Sigmoid colon (tissue), 7 donors: ENCODE results near the gene ERGIC1. TPM values are rescaled to one million over a fixed set of nuclear protein-coding genes. Genes with fewer than 3 reads are reported as not detected.

Experiments
- DNase-seq: peaks from one replicate; pipeline ENCODE4 v3.0.0-alpha.2; 2019
- H3K27ac ChIP-seq, 4 donors: fragments of 200-600 bp; sonication (generic); one replicate each; pipeline ENCODE4 v1.5.1; 2016 to 2019; ENCODE audit warnings: mild to moderate bottlenecking in 1 of 4
- H3K27me3 ChIP-seq, 3 donors: fragments of 200-600 bp; sonication (generic); one replicate each; pipeline ENCODE4 v1.5.1; 2019; ENCODE audit warnings: mild to moderate bottlenecking in 1 of 3
- H3K36me3 ChIP-seq, 4 donors: fragments of 200-600 bp; sonication (generic); one replicate each; pipeline ENCODE4 v1.5.1; 2016 to 2019
- H3K4me1 ChIP-seq, 4 donors: fragments of 200-600 bp; sonication (generic); one replicate each; pipeline ENCODE4 v1.5.1; 2017 to 2019
- H3K4me3 ChIP-seq, 4 donors: fragments of 200-600 bp; sonication (generic); one replicate each; pipeline ENCODE4 v1.5.1; 2017 to 2019; ENCODE audit warnings: mild to moderate bottlenecking in 2 of 4, moderate library complexity in 1 of 4
- H3K9me3 ChIP-seq, 4 donors: fragments of 200-600 bp in 3 of 4; sonication (generic) in 3 of 4; one replicate each; pipeline versions ENCODE4 v1.5.1 to v1.6.1; 2013 to 2019
- EP300 ChIP-seq, 4 donors: sonication (generic); formaldehyde crosslinking; IDR thresholded peaks; one replicate each; pipeline ENCODE4 v1.6.1; 2017; ENCODE audit warnings: antibody characterized with exemption in 4 of 4
- POLR2A ChIP-seq, 2 donors: fragments of 450-650 bp; IDR thresholded peaks; one replicate each; pipeline ENCODE4 v1.6.1; 2016; ENCODE audit warnings: antibody characterized with exemption in 2 of 2, mild to moderate bottlenecking in 2 of 2, moderate library complexity in 2 of 2
- POLR2AphosphoS5 ChIP-seq, 4 donors: sonication (generic); formaldehyde crosslinking; IDR thresholded peaks; one replicate each; pipeline ENCODE4 v1.6.1; 2017; ENCODE audit warnings: antibody characterized with exemption in 4 of 4
- WGBS, 2 donors: extraction: QIAGEN DNeasy Blood & Tissue Kit; methylation state at CpG; one replicate each; pipeline ENCODE4 v1.1.7; 2013; 5-methylcytosine and 5-hydroxymethylcytosine counted together
- intact Hi-C: fragments of 100-400 bp; cut with DNase I; formaldehyde crosslinking; loops from one replicate; pipeline ENCODE4 v1.15.1; 2023
- polyA plus RNA-seq, 3 donors: library from polyadenylated mRNA; stranded (reverse); fragments of 200-250 nt; gene quantifications; one replicate each; pipeline ENCODE4 v1.2.3, GENCODE V29; 2013
- total RNA-seq, 4 donors: library from RNA; depleted of rRNA; stranded (reverse); fragments of >200 nt; gene quantifications; one replicate each; pipeline ENCODE4 v1.1.0, GENCODE V29; 2016
- TF ChIP-seq, protein P1 (sequence below), 4 experiments: fragments of 450-650 bp in 3 of 4; fragments of 200-600 bp in 1 of 4; IDR thresholded peaks; one replicate each; pipeline ENCODE4 v1.5.1; 2016 to 2019; ENCODE audit warnings: antibody characterized with exemption in 4 of 4, mild to moderate bottlenecking in 3 of 4, moderate library complexity in 2 of 4
- donor health status: healthy with polysubstance abuse.
- donor health status: Bipolar disorder and iron deficiency.
- donor health status: healthy.

Gene ERGIC1
- total and polyA plus RNA-seq, 7 donors, result 80.6 to 160 (median 117) TPM

- TF ChIP-seq EP300 (IDR thresholded peaks at IDR 0.05), result no peak
- no peak for TF ChIP-seq POLR2A (IDR thresholded peaks at IDR 0.05)
- no peak for TF ChIP-seq POLR2AphosphoS5 (IDR thresholded peaks at IDR 0.05)
- TF ChIP-seq, protein P1, sequence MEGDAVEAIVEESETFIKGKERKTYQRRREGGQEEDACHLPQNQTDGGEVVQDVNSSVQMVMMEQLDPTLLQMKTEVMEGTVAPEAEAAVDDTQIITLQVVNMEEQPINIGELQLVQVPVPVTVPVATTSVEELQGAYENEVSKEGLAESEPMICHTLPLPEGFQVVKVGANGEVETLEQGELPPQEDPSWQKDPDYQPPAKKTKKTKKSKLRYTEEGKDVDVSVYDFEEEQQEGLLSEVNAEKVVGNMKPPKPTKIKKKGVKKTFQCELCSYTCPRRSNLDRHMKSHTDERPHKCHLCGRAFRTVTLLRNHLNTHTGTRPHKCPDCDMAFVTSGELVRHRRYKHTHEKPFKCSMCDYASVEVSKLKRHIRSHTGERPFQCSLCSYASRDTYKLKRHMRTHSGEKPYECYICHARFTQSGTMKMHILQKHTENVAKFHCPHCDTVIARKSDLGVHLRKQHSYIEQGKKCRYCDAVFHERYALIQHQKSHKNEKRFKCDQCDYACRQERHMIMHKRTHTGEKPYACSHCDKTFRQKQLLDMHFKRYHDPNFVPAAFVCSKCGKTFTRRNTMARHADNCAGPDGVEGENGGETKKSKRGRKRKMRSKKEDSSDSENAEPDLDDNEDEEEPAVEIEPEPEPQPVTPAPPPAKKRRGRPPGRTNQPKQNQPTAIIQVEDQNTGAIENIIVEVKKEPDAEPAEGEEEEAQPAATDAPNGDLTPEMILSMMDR (IDR thresholded peaks at IDR 0.05), result no peak
- H3K4me1 ChIP-seq, result peaks cover 0 to 46% (median 40%) of the 10 kb centered on the region in 4 donors
- H3K4me3 ChIP-seq, result peak overlapping the region in 2 of 4 donors; percentile 95 to 96
- peak overlapping the region; percentile 86 to 96 (median 92) for H3K27ac ChIP-seq
- H3K27me3 ChIP-seq, result no peaks in the 10 kb centered on the region
- no peak for DNase-seq
- H3K36me3 ChIP-seq, result no peaks in the 10 kb centered on the region
- 40 to 60% methylated on average over 6 of the region's 6 CpGs for WGBS, 2 donors
- intact Hi-C loops, result no loop called here
- no peaks in the 10 kb centered on the region for H3K9me3 ChIP-seq
These were observed 722 bp upstream of the ERGIC1 start for GRCh38 chr5:172833372-172833685.

DNA sequence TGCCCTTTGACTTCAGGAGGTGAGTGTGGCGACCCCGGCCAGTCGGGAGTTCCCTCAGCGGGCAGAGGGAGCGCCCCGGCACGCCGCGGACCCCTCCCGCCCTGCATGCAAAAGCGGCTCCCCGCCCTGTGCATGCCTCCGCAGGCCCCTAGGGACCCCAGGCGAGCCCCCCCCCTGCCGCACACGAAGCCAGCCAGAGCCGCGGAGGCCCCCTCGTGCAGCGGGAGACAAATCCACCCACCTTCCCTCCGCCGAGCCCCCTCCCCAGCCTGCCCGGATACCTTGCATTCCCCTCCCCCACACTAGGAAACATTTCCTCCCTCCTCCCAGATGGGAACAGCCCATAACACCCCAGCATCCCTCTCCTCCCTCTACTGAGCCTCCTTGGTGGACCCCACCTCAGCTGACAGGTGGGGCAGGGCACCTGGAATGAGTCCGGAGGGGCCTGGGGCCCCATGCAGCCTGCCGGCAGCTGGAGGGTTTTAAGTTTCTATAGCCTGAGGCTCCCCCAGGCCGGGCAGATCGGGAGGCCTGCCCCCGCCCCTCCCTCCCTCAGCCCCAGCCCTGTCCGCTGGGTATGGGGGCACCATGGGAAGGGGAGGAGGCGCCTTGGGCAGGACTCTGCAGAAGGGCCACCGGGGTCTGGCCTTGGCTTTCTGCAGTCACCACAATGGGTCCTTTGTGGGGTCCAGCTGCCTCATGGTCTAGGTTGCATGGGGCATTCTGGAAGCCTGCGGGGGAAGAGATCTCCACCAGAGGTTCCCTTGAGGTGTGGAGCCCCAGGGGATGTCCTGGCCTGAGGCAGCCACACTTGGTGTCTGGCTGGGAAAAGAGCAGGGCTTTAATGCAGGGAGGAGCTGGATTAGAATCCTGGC lies 601 bp downstream of the ERGIC1 start:
- Histone ChIP-seq H3K36me3 (no peaks in the 10 kb centered on the region), H3K27ac (peak overlapping the region; percentile 86 to 96 (median 92)), H3K4me3 (peak overlapping the region; percentile 87 to 96 (median 94)), H3K27me3 (no peaks in the 10 kb centered on the region), H3K9me3 (no peaks in the 10 kb centered on the region), H3K4me1 (peaks cover 0 to 51% (median 45%) of the 10 kb centered on the region in 4 donors)
- intact Hi-C loops, result loop anchor here (2.0 kb wide), 1 partner anchor 58 kb away; no protein-coding TSS in a partner anchor
- TF ChIP-seq EP300 (IDR thresholded peaks at IDR 0.05) (no peak), POLR2AphosphoS5 (IDR thresholded peaks at IDR 0.05) (peak in 1 of 4 donors; percentile 31), POLR2A (IDR thresholded peaks at IDR 0.05) (no peak)
- TF ChIP-seq, protein P1 (IDR thresholded peaks at IDR 0.05), result no peak
- 1 to 2% methylated on average over 32 of the region's 32 CpGs for WGBS, 2 donors
- DNase-seq, result peak; percentile 77

DNA sequence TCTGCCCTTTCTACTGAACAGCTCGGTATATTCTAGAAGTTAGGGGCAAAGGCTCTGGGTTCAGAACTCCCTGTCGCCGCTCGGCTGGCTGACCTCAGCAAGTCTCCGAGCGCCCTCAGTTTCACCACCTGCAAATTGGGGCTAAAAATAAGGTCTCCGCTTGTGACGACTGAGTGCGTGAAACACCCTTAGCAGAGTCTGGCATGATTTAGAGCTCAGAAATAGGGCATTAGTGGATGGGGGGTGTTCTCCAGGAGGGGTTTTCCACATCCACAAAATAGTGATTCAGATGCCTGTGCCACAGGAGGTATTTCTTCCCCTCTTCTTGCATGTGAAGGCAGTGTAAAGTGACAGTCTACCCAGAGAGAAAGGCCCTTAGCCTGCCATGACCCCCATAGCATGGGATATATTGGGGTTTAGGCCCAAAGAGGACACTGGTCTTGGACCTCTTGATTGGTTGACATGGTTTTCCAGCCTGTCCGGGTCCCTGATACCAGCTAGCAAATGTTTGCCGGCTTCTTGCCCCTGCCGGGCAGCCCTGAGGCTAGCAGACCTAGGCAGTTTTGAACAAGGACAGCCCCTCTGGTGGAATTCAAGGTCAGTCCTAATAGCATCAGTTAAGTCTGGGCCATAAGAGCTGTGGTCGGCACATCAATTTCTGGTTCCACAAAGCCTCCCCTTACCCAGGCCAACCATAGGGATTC lies 1.4 kb downstream of the ERGIC1 start:
- no peak for DNase-seq
- Histone ChIP-seq H3K4me1 (peaks cover 0 to 59% (median 53%) of the 10 kb centered on the region in 4 donors), H3K27me3 (no peaks in the 10 kb centered on the region), H3K36me3 (no peaks in the 10 kb centered on the region), H3K27ac (peak overlapping the region; percentile 86 to 96 (median 92)), H3K4me3 (peak overlapping the region; percentile 87 to 96 (median 94)), H3K9me3 (no peaks in the 10 kb centered on the region)
- intact Hi-C loops, result loop anchor here (2.0 kb wide), 1 partner anchor 59 kb away; no protein-coding TSS in a partner anchor
- 56 to 69% methylated on average over 13 of the region's 13 CpGs for WGBS, 2 donors
- TF ChIP-seq EP300 (IDR thresholded peaks at IDR 0.05) (no peak), POLR2A (IDR thresholded peaks at IDR 0.05) (no peak), POLR2AphosphoS5 (IDR thresholded peaks at IDR 0.05) (no peak)
- TF ChIP-seq, protein P1 (IDR thresholded peaks at IDR 0.05), result no peak

GRCh38 chr5:172835994-172836356 lies 1.9 kb downstream of the ERGIC1 start:
- no peak for DNase-seq
- no peaks in the 10 kb centered on the region for H3K9me3 ChIP-seq
- no peaks in the 10 kb centered on the region for H3K27me3 ChIP-seq
- intact Hi-C loops, result loop anchor here (2.0 kb wide), 1 partner anchor 59 kb away; no protein-coding TSS in a partner anchor
- H3K27ac ChIP-seq, result peak overlapping the region; percentile 86 to 96 (median 92)
- H3K4me1 ChIP-seq, result peaks cover 0 to 64% (median 59%) of the 10 kb centered on the region in 4 donors
- peak overlapping the region in 1 of 4 donors; percentile 93 for H3K4me3 ChIP-seq
- WGBS, 2 donors, result 71 to 77% methylated on average over 4 of the region's 4 CpGs
- TF ChIP-seq EP300 (IDR thresholded peaks at IDR 0.05) (no peak), POLR2AphosphoS5 (IDR thresholded peaks at IDR 0.05) (no peak), POLR2A (IDR thresholded peaks at IDR 0.05) (no peak)
- TF ChIP-seq, protein P1 (IDR thresholded peaks at IDR 0.05), result no peak
- no peaks in the 10 kb centered on the region for H3K36me3 ChIP-seq
